Stomach (tissue), 4 donors: Measurements from ENCODE around the gene CRISPLD2.

Experiments
- EP300 ChIP-seq: sonication (generic); formaldehyde crosslinking; IDR thresholded peaks from one replicate; pipeline ENCODE4 v1.6.1; 2017; ENCODE audit warnings: antibody characterized with exemption
- POLR2A ChIP-seq, 4 donors: fragments of 450-650 bp; IDR thresholded peaks; one replicate each; pipeline ENCODE4 v1.6.1; 2016; ENCODE audit warnings: antibody characterized with exemption in 4 of 4, control low read depth in 2 of 4, mild to moderate bottlenecking in 1 of 4, moderate library complexity in 1 of 4
- POLR2AphosphoS5 ChIP-seq, 3 donors: sonication (generic); formaldehyde crosslinking; IDR thresholded peaks; one replicate each; pipeline ENCODE4 v1.6.1; 2016; ENCODE audit warnings: antibody characterized with exemption in 3 of 3
- TF ChIP-seq, protein P1 (sequence below), 7 experiments: fragments of 450-650 bp in 4 of 7; fragments of 200-600 bp in 3 of 7; sonication (generic) in 3 of 7; IDR thresholded peaks; one replicate each; pipeline ENCODE4 v1.5.1; 2016 to 2019; ENCODE audit warnings: antibody characterized with exemption in 7 of 7, control low read depth in 2 of 7, mild to moderate bottlenecking in 1 of 7

DNA sequence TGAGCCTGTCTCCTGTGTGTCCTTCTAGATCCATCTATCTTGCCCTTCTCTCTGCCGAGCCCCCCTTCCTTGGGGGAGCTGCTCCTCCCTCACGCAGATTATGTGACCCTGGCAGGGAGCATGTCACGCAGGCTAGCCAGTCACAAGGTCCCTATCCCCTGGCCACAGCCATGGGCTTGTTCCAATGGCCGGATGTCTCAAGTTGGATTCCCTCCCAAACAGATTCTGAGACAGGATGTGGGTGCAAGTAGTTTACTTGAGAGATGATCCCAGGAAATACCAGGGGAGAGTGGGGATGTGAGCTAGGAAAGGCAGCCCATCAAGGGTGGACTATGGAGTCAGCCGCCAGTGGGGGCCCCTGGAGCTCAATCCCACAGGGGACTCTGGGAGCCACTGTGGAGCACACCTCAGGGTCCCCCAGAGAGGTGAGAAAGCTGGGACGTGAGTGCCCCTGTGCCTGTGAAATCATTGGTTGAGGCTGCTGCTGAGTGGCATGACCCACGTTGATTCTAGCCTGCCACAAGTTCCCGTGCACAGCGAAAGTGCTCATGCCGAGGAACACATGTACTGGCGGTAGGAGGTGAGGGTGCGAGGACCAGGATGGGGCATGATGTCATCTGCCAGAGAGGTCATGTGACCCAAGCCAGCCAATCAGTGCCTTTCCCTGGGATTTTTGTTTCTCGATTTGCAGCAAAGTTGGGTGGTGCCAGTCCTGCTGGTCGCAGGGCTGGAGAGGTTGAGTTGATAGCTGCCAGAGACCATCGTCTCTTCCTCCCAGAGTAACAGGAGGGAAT, 6.4 kb upstream of the CRISPLD2 start:
- TF ChIP-seq POLR2A (IDR thresholded peaks at IDR 0.05) (no peak), POLR2AphosphoS5 (IDR thresholded peaks at IDR 0.05) (no peak), EP300 (no peak)
- TF ChIP-seq, protein P1, sequence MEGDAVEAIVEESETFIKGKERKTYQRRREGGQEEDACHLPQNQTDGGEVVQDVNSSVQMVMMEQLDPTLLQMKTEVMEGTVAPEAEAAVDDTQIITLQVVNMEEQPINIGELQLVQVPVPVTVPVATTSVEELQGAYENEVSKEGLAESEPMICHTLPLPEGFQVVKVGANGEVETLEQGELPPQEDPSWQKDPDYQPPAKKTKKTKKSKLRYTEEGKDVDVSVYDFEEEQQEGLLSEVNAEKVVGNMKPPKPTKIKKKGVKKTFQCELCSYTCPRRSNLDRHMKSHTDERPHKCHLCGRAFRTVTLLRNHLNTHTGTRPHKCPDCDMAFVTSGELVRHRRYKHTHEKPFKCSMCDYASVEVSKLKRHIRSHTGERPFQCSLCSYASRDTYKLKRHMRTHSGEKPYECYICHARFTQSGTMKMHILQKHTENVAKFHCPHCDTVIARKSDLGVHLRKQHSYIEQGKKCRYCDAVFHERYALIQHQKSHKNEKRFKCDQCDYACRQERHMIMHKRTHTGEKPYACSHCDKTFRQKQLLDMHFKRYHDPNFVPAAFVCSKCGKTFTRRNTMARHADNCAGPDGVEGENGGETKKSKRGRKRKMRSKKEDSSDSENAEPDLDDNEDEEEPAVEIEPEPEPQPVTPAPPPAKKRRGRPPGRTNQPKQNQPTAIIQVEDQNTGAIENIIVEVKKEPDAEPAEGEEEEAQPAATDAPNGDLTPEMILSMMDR (IDR thresholded peaks at IDR 0.05), result no peak
